GM19463 (cell line): ENCODE data around the gene NCK2.
A peak's percentile ranks its signal among the peaks of the same experiment; 100 is the strongest.

ENCODE experiments used
- ATAC-seq: cut with Tn5 transposase; IDR thresholded peaks from one replicate; pipeline ENCODE4 v1.9.1; 2021; ENCODE audit warnings: mild to moderate bottlenecking, moderate library complexity; ENCODE audit not compliant: unreplicated experiment

Gene NCK2

GRCh38 chr2:105866216-105867185, 121.8 kb downstream of the NCK2 start:
- ATAC-seq = no peak

GRCh38 chr2:105867587-105867986, 122.9 kb downstream of the NCK2 start:
- ATAC-seq = no peak

- ATAC-seq = no peak
Observed at GRCh38 chr2:105868060-105868459, 123.3 kb downstream of the NCK2 start.

- ATAC-seq = no peak
Observed at GRCh38 chr2:105869341-105869740, 124.6 kb downstream of the NCK2 start.

GRCh38 chr2:105870062-105870461, 125.3 kb downstream of the NCK2 start:
- no peak for ATAC-seq

- no peak for ATAC-seq
Observed at GRCh38 chr2:105870858-105871257, 126.1 kb downstream of the NCK2 start.

- ATAC-seq = no peak
Observed at GRCh38 chr2:105872142-105872728, 127.5 kb downstream of the NCK2 start.

- ATAC-seq = no peak
Observed at GRCh38 chr2:105872830-105873229, 128.1 kb downstream of the NCK2 start.

- no peak for ATAC-seq
Observed at GRCh38 chr2:105873281-105873680, 128.6 kb downstream of the NCK2 start.

- peak; percentile 89 for ATAC-seq
Observed at GRCh38 chr2:105873721-105874120, 129.0 kb downstream of the NCK2 start.

- no peak for ATAC-seq
Observed at GRCh38 chr2:105874466-105874865, 129.8 kb downstream of the NCK2 start.

GRCh38 chr2:105875241-105875640, 130.5 kb downstream of the NCK2 start:
- no peak for ATAC-seq

GRCh38 chr2:105876191-105876590, 131.5 kb downstream of the NCK2 start:
- no peak for ATAC-seq

GRCh38 chr2:105877945-105878344, 133.2 kb downstream of the NCK2 start:
- ATAC-seq = peak; percentile 23

- no peak for ATAC-seq
Observed at GRCh38 chr2:105879106-105879802, 134.5 kb downstream of the NCK2 start.

GRCh38 chr2:105879803-105880300, 135.1 kb downstream of the NCK2 start:
- no peak for ATAC-seq

- ATAC-seq = no peak
Observed at GRCh38 chr2:105880637-105881036, 135.9 kb downstream of the NCK2 start.

GRCh38 chr2:105881286-105882136, 136.8 kb downstream of the NCK2 start:
- ATAC-seq = no peak

- ATAC-seq = no peak
Observed at GRCh38 chr2:105882341-105882740, 137.6 kb downstream of the NCK2 start.

GRCh38 chr2:105882920-105883435, 138.3 kb downstream of the NCK2 start:
- ATAC-seq = no peak
